OCI-LY7 (cell line): ENCODE data around the gene CYP2E1.

ENCODE experiments used
- CTCF ChIP-seq: fragments of 200-600 bp; sonication (generic); conservative IDR thresholded peaks from 2 replicates; pipeline ENCODE4 v1.5.1; 2014; ENCODE audit warnings: mild to moderate bottlenecking, antibody characterized with exemption, low read length, moderate library complexity, mixed read lengths
- EZH2phosphoT487 ChIP-seq: fragments of 200-600 bp; sonication (generic); IDR thresholded peaks from 2 replicates; pipeline ENCODE4 v1.6.1; 2018; ENCODE audit warnings: low read depth, borderline replicate concordance, mild to moderate bottlenecking, mixed run types, antibody characterized with exemption, low read length, moderate library complexity, mixed read lengths

- TF ChIP-seq CTCF, result no peak
- TF ChIP-seq EZH2phosphoT487, result no peak
Observed at GRCh38 chr10:133567609-133568286, 40.6 kb downstream of the CYP2E1 start.
